ENCODE data around the gene TSNAXIP1.

The TSNAXIP1 gene

DNA sequence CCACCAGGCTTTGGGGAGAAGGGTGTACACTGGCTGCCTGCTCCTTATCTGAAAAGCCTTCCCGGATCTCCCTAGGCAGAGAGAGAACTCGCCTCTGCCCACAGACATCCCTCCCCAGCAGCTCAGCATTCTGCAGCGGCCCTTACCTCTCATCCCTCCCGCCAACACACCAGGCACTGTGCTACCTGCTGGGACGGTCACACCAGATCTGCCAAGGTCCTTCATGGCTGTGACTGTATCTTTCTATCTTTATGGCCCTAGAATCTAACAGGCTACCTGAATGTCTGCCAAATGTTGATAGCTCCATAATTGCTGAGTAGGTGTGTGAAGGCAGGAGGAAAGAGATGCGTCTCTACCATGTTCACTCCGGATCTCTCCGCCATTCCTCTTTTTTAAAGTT, 7.9 kb downstream of the TSNAXIP1 start:
- DNase-seq: no peak
- H3K14ac ChIP-seq (ENCODE audit: low read length in 2 of 2): no peak overlapping the region
- no peak overlapping the region for H2BK15ac ChIP-seq (ENCODE audit: low read depth, poor library complexity, severe bottlenecking)
- no peak overlapping the region for H2BK5ac ChIP-seq (ENCODE audit: low read depth, low read length, poor library complexity, severe bottlenecking)
- H3K36me3 ChIP-seq (ENCODE audit: control insufficient read depth in 1 of 2, insufficient read depth in 2 of 2, low read depth in 1 of 2, low read length in 2 of 2): no peaks in the 10 kb centered on the region
- no peak overlapping the region for H2BK12ac ChIP-seq (ENCODE audit: low read length in 2 of 2)
- no peaks in the 10 kb centered on the region for H3K9me3 ChIP-seq (ENCODE audit: control insufficient read depth, low read length)
- H3K4me3 ChIP-seq (ENCODE audit: insufficient read depth in 1 of 2, low read depth in 1 of 2, low read length in 2 of 2): no peak overlapping the region
- no peak overlapping the region for H2AFZ ChIP-seq (ENCODE audit: low read depth, low read length)
- H2BK120ac ChIP-seq (ENCODE audit: low read depth, low read length): no peak overlapping the region
- no peaks in the 10 kb centered on the region for H3K27me3 ChIP-seq (ENCODE audit: control insufficient read depth in 1 of 2, insufficient read depth in 1 of 2, low read length in 2 of 2)
- no peak overlapping the region for H3K9ac ChIP-seq (ENCODE audit: low read length)
- no peak overlapping the region for H3K18ac ChIP-seq (ENCODE audit: low read depth in 1 of 2, low read length in 2 of 2)
- no peak overlapping the region for H2AK5ac ChIP-seq (ENCODE audit: low read length, severe bottlenecking)
- no peak overlapping the region for H4K91ac ChIP-seq (ENCODE audit: low read length)
- H3K4ac ChIP-seq (ENCODE audit: low read depth in 1 of 2, low read length in 2 of 2): no peak overlapping the region
- H4K8ac ChIP-seq (ENCODE audit: low read length): no peak overlapping the region
- H3K4me2 ChIP-seq (ENCODE audit: low read length, poor library complexity, severe bottlenecking): no peak overlapping the region
- WGBS: 86% methylated on average over 5 of the region's 8 CpGs
- no peak overlapping the region for H3K27ac ChIP-seq (ENCODE audit: low read length, poor library complexity, severe bottlenecking)
- H3K79me1 ChIP-seq (replicated peaks; ENCODE audit: low read length, poor library complexity, severe bottlenecking): no peaks in the 10 kb centered on the region
- no peaks in the 10 kb centered on the region for H3K4me1 ChIP-seq (ENCODE audit: control insufficient read depth, insufficient read depth, low read depth, low read length)
- H3K23ac ChIP-seq (ENCODE audit: low read length in 2 of 2): no peak overlapping the region

- no peak overlapping the region for H2AK5ac ChIP-seq (ENCODE audit: low read length, severe bottlenecking)
- H3K79me1 ChIP-seq (replicated peaks; ENCODE audit: low read length, poor library complexity, severe bottlenecking): no peaks in the 10 kb centered on the region
- peaks cover 1 to 4% of the 10 kb centered on the region in 2 experiments for H3K36me3 ChIP-seq (ENCODE audit: control insufficient read depth in 1 of 2, insufficient read depth in 2 of 2, low read depth in 1 of 2, low read length in 2 of 2)
- H3K27ac ChIP-seq (ENCODE audit: low read length, poor library complexity, severe bottlenecking): no peak overlapping the region
- H3K18ac ChIP-seq (ENCODE audit: low read depth in 1 of 2, low read length in 2 of 2): no peak overlapping the region
- H3K4me2 ChIP-seq (ENCODE audit: low read length, poor library complexity, severe bottlenecking): no peak overlapping the region
- no peak overlapping the region for H2BK5ac ChIP-seq (ENCODE audit: low read depth, low read length, poor library complexity, severe bottlenecking)
- H3K4me1 ChIP-seq (ENCODE audit: control insufficient read depth, insufficient read depth, low read depth, low read length): peaks cover 2% of the 10 kb centered on the region
- H3K27me3 ChIP-seq (ENCODE audit: control insufficient read depth in 1 of 2, insufficient read depth in 1 of 2, low read length in 2 of 2): no peaks in the 10 kb centered on the region
- H3K4me3 ChIP-seq (ENCODE audit: insufficient read depth in 1 of 2, low read depth in 1 of 2, low read length in 2 of 2): no peak overlapping the region
- H2BK12ac ChIP-seq (ENCODE audit: low read length in 2 of 2): no peak overlapping the region
- no peak overlapping the region for H2AFZ ChIP-seq (ENCODE audit: low read depth, low read length)
- H2BK120ac ChIP-seq (ENCODE audit: low read depth, low read length): no peak overlapping the region
- H4K8ac ChIP-seq (ENCODE audit: low read length): no peak overlapping the region
- no peak overlapping the region for H3K23ac ChIP-seq (ENCODE audit: low read length in 2 of 2)
- no peaks in the 10 kb centered on the region for H3K9me3 ChIP-seq (ENCODE audit: control insufficient read depth, low read length)
- DNase-seq: no peak
- H3K14ac ChIP-seq (ENCODE audit: low read length in 2 of 2): no peak overlapping the region
- no peak overlapping the region for H3K4ac ChIP-seq (ENCODE audit: low read depth in 1 of 2, low read length in 2 of 2)
- H4K91ac ChIP-seq (ENCODE audit: low read length): no peak overlapping the region
- H2BK15ac ChIP-seq (ENCODE audit: low read depth, poor library complexity, severe bottlenecking): no peak overlapping the region
- 88% methylated on average over 11 of the region's 11 CpGs for WGBS
- H3K9ac ChIP-seq (ENCODE audit: low read length): no peak overlapping the region
Measured at GRCh38 chr16:67820608-67821259, 14.0 kb downstream of the TSNAXIP1 start.

DNA sequence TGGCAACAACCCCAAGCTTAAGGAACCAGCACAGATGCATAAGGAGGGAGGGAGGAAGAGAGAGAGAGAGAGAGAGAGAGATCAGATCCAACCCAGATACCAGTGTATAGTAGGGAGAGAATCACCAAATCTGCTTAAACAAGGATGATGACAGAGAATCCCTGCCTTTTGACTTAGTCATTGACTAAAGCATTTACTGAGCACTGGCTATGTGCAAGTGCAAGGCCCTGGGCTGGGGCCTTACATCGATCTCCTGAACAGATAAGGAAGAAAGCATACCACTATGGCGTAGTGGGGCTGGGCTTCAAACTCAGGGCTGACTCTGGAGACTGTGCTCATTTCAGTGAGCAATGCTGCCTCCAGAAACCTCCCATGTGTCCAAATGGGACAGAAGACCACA, 15.8 kb downstream of the TSNAXIP1 start:
- 94% methylated on average over 2 of the region's 2 CpGs for WGBS
- no peak overlapping the region for H3K4me3 ChIP-seq (ENCODE audit: insufficient read depth in 1 of 2, low read depth in 1 of 2, low read length in 2 of 2)
- H2AFZ ChIP-seq (ENCODE audit: low read depth, low read length): no peak overlapping the region
- H3K14ac ChIP-seq (ENCODE audit: low read length in 2 of 2): no peak overlapping the region
- H2BK5ac ChIP-seq (ENCODE audit: low read depth, low read length, poor library complexity, severe bottlenecking): no peak overlapping the region
- H3K27me3 ChIP-seq (ENCODE audit: control insufficient read depth in 1 of 2, insufficient read depth in 1 of 2, low read length in 2 of 2): no peaks in the 10 kb centered on the region
- no peak overlapping the region for H3K4me2 ChIP-seq (ENCODE audit: low read length, poor library complexity, severe bottlenecking)
- H4K91ac ChIP-seq (ENCODE audit: low read length): no peak overlapping the region
- no peak overlapping the region for H3K27ac ChIP-seq (ENCODE audit: low read length, poor library complexity, severe bottlenecking)
- DNase-seq: peak; percentile 6
- H3K9me3 ChIP-seq (ENCODE audit: control insufficient read depth, low read length): no peaks in the 10 kb centered on the region
- no peak overlapping the region for H3K9ac ChIP-seq (ENCODE audit: low read length)
- no peak overlapping the region for H3K23ac ChIP-seq (ENCODE audit: low read length in 2 of 2)
- no peak overlapping the region for H2BK120ac ChIP-seq (ENCODE audit: low read depth, low read length)
- H3K4me1 ChIP-seq (ENCODE audit: control insufficient read depth, insufficient read depth, low read depth, low read length): peaks cover 2% of the 10 kb centered on the region
- H2BK12ac ChIP-seq (ENCODE audit: low read length in 2 of 2): no peak overlapping the region
- peaks cover 18 to 21% of the 10 kb centered on the region in 2 experiments for H3K36me3 ChIP-seq (ENCODE audit: control insufficient read depth in 1 of 2, insufficient read depth in 2 of 2, low read depth in 1 of 2, low read length in 2 of 2)
- no peak overlapping the region for H2BK15ac ChIP-seq (ENCODE audit: low read depth, poor library complexity, severe bottlenecking)
- H3K18ac ChIP-seq (ENCODE audit: low read depth in 1 of 2, low read length in 2 of 2): no peak overlapping the region
- no peak overlapping the region for H3K4ac ChIP-seq (ENCODE audit: low read depth in 1 of 2, low read length in 2 of 2)
- no peak overlapping the region for H4K8ac ChIP-seq (ENCODE audit: low read length)
- no peak overlapping the region for H2AK5ac ChIP-seq (ENCODE audit: low read length, severe bottlenecking)
- H3K79me1 ChIP-seq (replicated peaks; ENCODE audit: low read length, poor library complexity, severe bottlenecking): no peaks in the 10 kb centered on the region

GRCh38 chr16:67825119-67825518, 18.4 kb downstream of the TSNAXIP1 start:
- Histone ChIP-seq H3K27me3 (ENCODE audit: control insufficient read depth in 1 of 2, insufficient read depth in 1 of 2, low read length in 2 of 2) (no peaks in the 10 kb centered on the region), H2BK120ac (ENCODE audit: low read depth, low read length) (no peak overlapping the region), H4K91ac (ENCODE audit: low read length) (peak overlapping the region; percentile 8), H2AK5ac (ENCODE audit: low read length, severe bottlenecking) (no peak overlapping the region), H3K4ac (ENCODE audit: low read depth in 1 of 2, low read length in 2 of 2) (no peak overlapping the region), H3K4me3 (ENCODE audit: insufficient read depth in 1 of 2, low read depth in 1 of 2, low read length in 2 of 2) (no peak overlapping the region), H3K79me1 (replicated peaks; ENCODE audit: low read length, poor library complexity, severe bottlenecking) (no peaks in the 10 kb centered on the region), H2BK5ac (ENCODE audit: low read depth, low read length, poor library complexity, severe bottlenecking) (no peak overlapping the region), H3K4me1 (ENCODE audit: control insufficient read depth, insufficient read depth, low read depth, low read length) (peaks cover 2% of the 10 kb centered on the region), H3K23ac (ENCODE audit: low read length in 2 of 2) (no peak overlapping the region), H2BK12ac (ENCODE audit: low read length in 2 of 2) (no peak overlapping the region), H3K27ac (ENCODE audit: low read length, poor library complexity, severe bottlenecking) (no peak overlapping the region), H4K8ac (ENCODE audit: low read length) (no peak overlapping the region), H3K9me3 (ENCODE audit: control insufficient read depth, low read length) (no peaks in the 10 kb centered on the region), H2BK15ac (ENCODE audit: low read depth, poor library complexity, severe bottlenecking) (no peak overlapping the region), H3K18ac (ENCODE audit: low read depth in 1 of 2, low read length in 2 of 2) (no peak overlapping the region), H3K4me2 (ENCODE audit: low read length, poor library complexity, severe bottlenecking) (no peak overlapping the region), H3K14ac (ENCODE audit: low read length in 2 of 2) (peak overlapping the region in 1 of 2 experiments; percentile 62), H2AFZ (ENCODE audit: low read depth, low read length) (no peak overlapping the region), H3K36me3 (ENCODE audit: control insufficient read depth in 1 of 2, insufficient read depth in 2 of 2, low read depth in 1 of 2, low read length in 2 of 2) (peaks cover 44 to 47% of the 10 kb centered on the region in 2 experiments), H3K9ac (ENCODE audit: low read length) (no peak overlapping the region)
- no peak for DNase-seq
- WGBS: 96% methylated on average over 7 of the region's 8 CpGs
